Epithelial cell of proximal tubule (primary cell): ENCODE results near the gene CPA5. TPM values are rescaled to one million over a fixed set of nuclear protein-coding genes. Genes with fewer than 3 reads are reported as not detected.

Experiments used
- DNase-seq: peaks from one replicate; pipeline ENCODE4 v3.0.0-alpha.2; 2011; ENCODE audit warnings: low read depth
- H3K4me3 ChIP-seq: 2 replicates; pipeline ENCODE4 v1.5.1; 2011; ENCODE audit warnings: low read depth, mild to moderate bottlenecking, low read length
- total RNA-seq: library from RNA; depleted of rRNA; stranded (reverse); fragments of >200 nt; gene quantifications from 2 replicates; pipeline ENCODE4 v1.2.3, GENCODE V29; 2015
- TF ChIP-seq, protein P1 (sequence below): conservative IDR thresholded peaks from 2 replicates; pipeline ENCODE4 v1.5.1; 2012; ENCODE audit warnings: low read depth, mild to moderate bottlenecking, low read length

The CPA5 gene
- total RNA-seq, 1 donor from 2014 or later, result 0.12 TPM

DNA sequence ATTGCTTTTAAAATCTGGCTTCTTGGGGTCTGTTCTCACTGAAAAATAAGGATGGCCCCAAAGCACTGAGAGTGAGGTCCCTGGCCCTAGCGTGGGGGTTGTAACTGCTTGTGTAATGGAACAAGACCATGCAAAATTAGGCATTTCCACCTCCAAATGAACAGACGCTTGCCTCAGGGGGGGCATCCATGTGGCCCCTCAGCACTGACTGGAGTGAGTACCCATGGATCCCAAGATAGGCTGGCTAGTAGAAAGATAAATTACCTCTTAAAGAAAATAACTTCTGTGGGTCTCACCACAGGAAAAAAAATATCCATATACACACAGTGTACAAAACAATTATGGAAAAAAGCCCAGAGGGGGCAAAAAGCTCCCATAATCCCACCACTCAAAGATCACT, 20.5 kb downstream of the CPA5 start:
- TF ChIP-seq, protein P1, sequence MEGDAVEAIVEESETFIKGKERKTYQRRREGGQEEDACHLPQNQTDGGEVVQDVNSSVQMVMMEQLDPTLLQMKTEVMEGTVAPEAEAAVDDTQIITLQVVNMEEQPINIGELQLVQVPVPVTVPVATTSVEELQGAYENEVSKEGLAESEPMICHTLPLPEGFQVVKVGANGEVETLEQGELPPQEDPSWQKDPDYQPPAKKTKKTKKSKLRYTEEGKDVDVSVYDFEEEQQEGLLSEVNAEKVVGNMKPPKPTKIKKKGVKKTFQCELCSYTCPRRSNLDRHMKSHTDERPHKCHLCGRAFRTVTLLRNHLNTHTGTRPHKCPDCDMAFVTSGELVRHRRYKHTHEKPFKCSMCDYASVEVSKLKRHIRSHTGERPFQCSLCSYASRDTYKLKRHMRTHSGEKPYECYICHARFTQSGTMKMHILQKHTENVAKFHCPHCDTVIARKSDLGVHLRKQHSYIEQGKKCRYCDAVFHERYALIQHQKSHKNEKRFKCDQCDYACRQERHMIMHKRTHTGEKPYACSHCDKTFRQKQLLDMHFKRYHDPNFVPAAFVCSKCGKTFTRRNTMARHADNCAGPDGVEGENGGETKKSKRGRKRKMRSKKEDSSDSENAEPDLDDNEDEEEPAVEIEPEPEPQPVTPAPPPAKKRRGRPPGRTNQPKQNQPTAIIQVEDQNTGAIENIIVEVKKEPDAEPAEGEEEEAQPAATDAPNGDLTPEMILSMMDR, result no peak
- no peak overlapping the region for H3K4me3 ChIP-seq
- DNase-seq, result no peak

GRCh38 chr7:130365511-130366441, 21.2 kb downstream of the CPA5 start:
- TF ChIP-seq, protein P1, result no peak
- no peak overlapping the region for H3K4me3 ChIP-seq
- no peak for DNase-seq

- DNase-seq, result no peak
- TF ChIP-seq, protein P1, result no peak
- no peak overlapping the region for H3K4me3 ChIP-seq
Observed at GRCh38 chr7:130366564-130366963, 21.9 kb downstream of the CPA5 start.

- no peak overlapping the region for H3K4me3 ChIP-seq
- DNase-seq, result no peak
- TF ChIP-seq, protein P1, result no peak
Observed at GRCh38 chr7:130367088-130367755, 22.6 kb downstream of the CPA5 start.

DNA sequence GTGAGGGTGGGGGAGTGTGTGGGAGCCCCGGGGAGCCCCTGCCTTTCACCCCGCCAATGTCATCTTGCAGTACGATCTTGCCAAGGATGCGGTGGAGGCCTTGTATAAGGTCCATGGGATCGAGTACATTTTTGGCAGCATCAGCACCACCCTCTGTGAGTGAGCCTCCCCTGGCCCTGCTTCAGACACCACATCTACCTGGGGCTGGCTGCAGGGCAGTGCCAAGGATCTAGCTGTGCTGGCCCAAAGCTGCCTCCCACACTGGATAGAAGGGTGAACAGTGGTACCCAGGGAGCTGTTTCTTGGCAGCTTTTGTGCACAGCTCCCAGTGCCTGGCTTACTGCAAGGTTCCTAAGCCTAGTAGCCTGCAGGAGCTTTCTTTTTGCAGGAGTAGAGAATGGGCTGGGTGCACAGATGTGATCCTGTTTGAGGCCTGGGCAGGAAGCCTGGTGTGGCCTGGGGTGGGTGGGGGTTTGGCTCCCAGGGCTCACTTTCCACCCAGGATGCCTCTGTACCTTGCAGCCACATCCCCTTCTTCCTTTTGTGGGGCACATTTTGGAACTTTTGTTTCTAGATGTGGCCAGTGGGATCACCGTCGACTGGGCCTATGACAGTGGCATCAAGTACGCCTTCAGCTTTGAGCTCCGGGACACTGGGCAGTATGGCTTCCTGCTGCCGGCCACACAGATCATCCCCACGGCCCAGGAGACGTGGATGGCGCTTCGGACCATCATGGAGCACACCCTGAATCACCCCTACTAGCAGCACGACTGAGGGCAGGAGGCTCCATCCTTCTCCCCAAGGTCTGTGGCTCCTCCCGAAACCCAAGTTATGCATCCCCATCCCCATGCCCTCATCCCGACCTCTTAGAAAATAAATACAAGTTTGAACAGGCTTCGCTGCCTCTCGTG, 23.5 kb downstream of the CPA5 start:
- no peak for DNase-seq
- H3K4me3 ChIP-seq, result no peak overlapping the region
- TF ChIP-seq, protein P1, result no peak

DNA sequence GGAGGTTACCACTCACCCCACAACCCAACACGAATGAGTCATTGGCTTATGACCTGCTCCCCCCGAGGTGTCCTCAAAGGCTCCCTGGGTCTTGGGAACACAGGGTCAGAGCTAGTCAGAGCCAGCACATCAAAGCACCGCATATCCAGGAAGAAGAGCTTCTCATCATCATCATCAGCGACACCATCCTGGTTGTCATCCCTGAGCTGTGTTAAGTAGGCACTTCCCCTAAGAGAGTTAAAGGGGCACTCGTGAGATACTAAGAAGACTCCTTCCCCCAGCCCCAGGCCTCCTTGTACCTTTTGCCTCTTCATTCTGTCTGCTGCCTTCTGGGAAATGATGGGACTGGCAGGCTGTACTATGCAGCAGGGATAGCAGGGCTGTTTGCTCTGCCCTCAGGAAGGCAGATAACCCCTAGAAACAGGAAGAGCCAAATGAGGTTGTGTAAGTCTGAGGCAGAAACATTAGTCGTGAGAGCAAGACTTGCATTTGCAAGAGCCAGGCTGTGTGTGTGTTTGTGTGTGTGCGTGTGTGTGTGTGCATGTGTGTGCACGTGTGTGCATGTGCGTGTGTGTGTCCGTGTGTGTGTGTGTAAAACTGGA, 24.6 kb downstream of the CPA5 start:
- no peak for DNase-seq
- TF ChIP-seq, protein P1, result no peak
- H3K4me3 ChIP-seq, result no peak overlapping the region
